GM11168 (cell line): ENCODE results near the gene LGR5.

Source experiments
- in situ Hi-C: fragments of 300-500 bp; cut with MboI; formaldehyde crosslinking; loops from one replicate; pipeline ENCODE4 v1.12.0; 2022; ENCODE audit warnings: low sequenced_read_pairs; ENCODE audit not compliant: unreplicated experiment

The LGR5 gene

GRCh38 chr12:71439613-71440344, at the start of gene LGR5:
Gene LGR5 (plus strand): TSS chr12:71439798. CDS start chr12:71440081, 283 bp downstream.
- in situ Hi-C loops = no loop called here

GRCh38 chr12:71392521-71393145, 47.0 kb upstream of the LGR5 start:
- in situ Hi-C loops = no loop called here

GRCh38 chr12:71393625-71394024, 46.0 kb upstream of the LGR5 start:
- in situ Hi-C loops = no loop called here

GRCh38 chr12:71397433-71397954, 42.1 kb upstream of the LGR5 start:
- in situ Hi-C loops = no loop called here

GRCh38 chr12:71399197-71399596, 40.4 kb upstream of the LGR5 start:
- in situ Hi-C loops = no loop called here

GRCh38 chr12:71400481-71400880, 39.1 kb upstream of the LGR5 start:
- in situ Hi-C loops = loop anchor here (25.0 kb wide), 1 partner anchor 337 kb away; no protein-coding TSS in a partner anchor

- in situ Hi-C loops = loop anchor here (25.0 kb wide), 1 partner anchor 331 kb away; no protein-coding TSS in a partner anchor
Observed at GRCh38 chr12:71405884-71406283, 33.7 kb upstream of the LGR5 start.

GRCh38 chr12:71407732-71408131, 31.9 kb upstream of the LGR5 start:
- in situ Hi-C loops = loop anchor here (25.0 kb wide), 1 partner anchor 330 kb away; no protein-coding TSS in a partner anchor

- in situ Hi-C loops = loop anchor here (25.0 kb wide), 1 partner anchor 326 kb away; no protein-coding TSS in a partner anchor
Observed at GRCh38 chr12:71410844-71411243, 28.8 kb upstream of the LGR5 start.

- in situ Hi-C loops = loop anchor here (25.0 kb wide), 1 partner anchor 326 kb away; no protein-coding TSS in a partner anchor
Observed at GRCh38 chr12:71411635-71412034, 28.0 kb upstream of the LGR5 start.

GRCh38 chr12:71415336-71416231, 24.0 kb upstream of the LGR5 start:
- in situ Hi-C loops = loop anchor here (25.0 kb wide), 1 partner anchor 322 kb away; no protein-coding TSS in a partner anchor

GRCh38 chr12:71417181-71417580, 22.4 kb upstream of the LGR5 start:
- in situ Hi-C loops = loop anchor here (25.0 kb wide), 1 partner anchor 320 kb away; no protein-coding TSS in a partner anchor

GRCh38 chr12:71420775-71421406, 18.7 kb upstream of the LGR5 start:
- in situ Hi-C loops = loop anchor here (25.0 kb wide), 1 partner anchor 316 kb away; no protein-coding TSS in a partner anchor

GRCh38 chr12:71425568-71426299, 13.9 kb upstream of the LGR5 start:
- in situ Hi-C loops = no loop called here

- in situ Hi-C loops = no loop called here
Observed at GRCh38 chr12:71426300-71427047, 13.1 kb upstream of the LGR5 start.

- in situ Hi-C loops = no loop called here
Observed at GRCh38 chr12:71430756-71431155, 8.8 kb upstream of the LGR5 start.

GRCh38 chr12:71431991-71432390, 7.6 kb upstream of the LGR5 start:
- in situ Hi-C loops = no loop called here

GRCh38 chr12:71432936-71433335, 6.7 kb upstream of the LGR5 start:
- in situ Hi-C loops = no loop called here
